PFSK-1 (cell line): ENCODE results near the gene ATPAF1.

ENCODE experiments used
- POLR2AphosphoS5 ChIP-seq: IDR thresholded peaks from 2 replicates; pipeline ENCODE4 v1.6.1; 2012; ENCODE audit warnings: low read depth, mild to moderate bottlenecking, control low read depth, low read length, moderate library complexity
- REST ChIP-seq, 2 experiments: IDR thresholded peaks; 2 replicates each; pipeline versions ENCODE4 v1.6.1 to v1.8.0; 2011 to 2012; ENCODE audit warnings: low read depth in 2 of 2, low read length in 2 of 2, control low read depth in 1 of 2, inconsistent platforms in 1 of 2, mild to moderate bottlenecking in 1 of 2, moderate library complexity in 1 of 2; ENCODE audit not compliant: insufficient read depth in 1 of 2
- SIN3A ChIP-seq: IDR thresholded peaks from 2 replicates; pipeline ENCODE4 v1.6.1; 2012; ENCODE audit warnings: mild to moderate bottlenecking, low read length, moderate library complexity, borderline replicate concordance; ENCODE audit not compliant: insufficient read depth
- TAF1 ChIP-seq: IDR thresholded peaks from 2 replicates; pipeline ENCODE4 v1.6.1; 2012; ENCODE audit warnings: low read length, control low read depth, borderline replicate concordance; ENCODE audit not compliant: insufficient read depth

- no peak for TF ChIP-seq REST (IDR thresholded peaks at IDR 0.05; ENCODE audit: insufficient read depth in 1 of 2, low read depth in 2 of 2, low read length in 2 of 2)
- no peak for TF ChIP-seq SIN3A
- no peak for TF ChIP-seq POLR2AphosphoS5
- no peak for TF ChIP-seq TAF1
These were observed 68.8 kb downstream of the ATPAF1 start for GRCh38 chr1:46599059-46599970.
